ENCODE measurements around the gene ZNF668. TPM values are rescaled to one million over a fixed set of nuclear protein-coding genes. Genes with fewer than 3 reads are reported as not detected.

The ZNF668 gene
- total RNA-seq, 4 donors from 2014 or later: 8.6 to 14.9 (median 10.7) TPM

GRCh38 chr16:31043898-31044481 lies 30.1 kb downstream of the ZNF668 start:
- Histone ChIP-seq H3K27ac (no peak overlapping the region), H3K9me3 (no peaks in the 10 kb centered on the region), H3K27me3 (no peaks in the 10 kb centered on the region), H3K4me3 (no peak overlapping the region), H3K36me3 (peaks cover 15 to 45% (median 20%) of the 10 kb centered on the region in 3 donors), H3K4me1 (no peaks in the 10 kb centered on the region)
- 91 to 94% methylated on average over 2 to 3 of the region's 4 CpGs for WGBS, 2 donors
- intact Hi-C loops (cut with DNase I): no loop called here
- TF ChIP-seq POLR2A (IDR thresholded peaks at IDR 0.05) (no peak), CTCF (IDR thresholded peaks at IDR 0.05) (no peak)
- no peak for DNase-seq

GRCh38 chr16:31043352-31043751 lies 30.7 kb downstream of the ZNF668 start:
- Histone ChIP-seq H3K27ac (no peak overlapping the region), H3K27me3 (no peaks in the 10 kb centered on the region), H3K4me1 (no peaks in the 10 kb centered on the region), H3K9me3 (no peaks in the 10 kb centered on the region), H3K4me3 (no peak overlapping the region), H3K36me3 (peaks cover 21 to 52% (median 27%) of the 10 kb centered on the region in 3 donors)
- intact Hi-C loops (cut with DNase I): no loop called here
- TF ChIP-seq POLR2A (IDR thresholded peaks at IDR 0.05) (no peak), CTCF (IDR thresholded peaks at IDR 0.05) (no peak)
- no peak for DNase-seq
- 100% methylated on average over 1 of the region's 1 CpG for WGBS, 2 donors

- WGBS, 2 donors: 80% methylated on average over 1 of the region's 10 CpGs; no CpG with 5 or more reads in 1 of the 2 donors
- no peak for TF ChIP-seq CTCF (IDR thresholded peaks at IDR 0.05)
- TF ChIP-seq POLR2A (IDR thresholded peaks at IDR 0.05): no peak
Observed at GRCh38 chr16:31042866-31043265, 31.2 kb downstream of the ZNF668 start.

GRCh38 chr16:31038993-31039392 lies 35.0 kb downstream of the ZNF668 start:
- Histone ChIP-seq H3K4me1 (peaks cover 5 to 25% (median 7%) of the 10 kb centered on the region in 3 donors), H3K36me3 (peaks cover 31 to 90% (median 37%) of the 10 kb centered on the region in 3 donors), H3K27me3 (no peaks in the 10 kb centered on the region), H3K9me3 (no peaks in the 10 kb centered on the region), H3K4me3 (no peak overlapping the region), H3K27ac (no peak overlapping the region)
- no peak for DNase-seq
- intact Hi-C loops (cut with DNase I): loop anchor here (5.0 kb wide), 1 partner anchor 42 kb away; no protein-coding TSS in a partner anchor
- WGBS, 2 donors: no CpG with 5 or more reads among the region's 2 CpGs
- TF ChIP-seq CTCF (IDR thresholded peaks at IDR 0.05) (no peak), POLR2A (IDR thresholded peaks at IDR 0.05) (no peak)

More at GRCh38 chr16:31042866-31043265, 31.2 kb downstream of the ZNF668 start:
- Histone ChIP-seq H3K36me3 (peaks cover 21 to 56% (median 32%) of the 10 kb centered on the region in 3 donors), H3K4me1 (no peaks in the 10 kb centered on the region), H3K4me3 (no peak overlapping the region), H3K9me3 (no peaks in the 10 kb centered on the region), H3K27ac (no peak overlapping the region), H3K27me3 (no peaks in the 10 kb centered on the region)
- intact Hi-C loops (cut with DNase I): no loop called here
- DNase-seq: no peak

- intact Hi-C loops (cut with DNase I): loop anchor here (5.0 kb wide), 1 partner anchor 39 kb away; no protein-coding TSS in a partner anchor
- peaks cover 31 to 72% (median 31%) of the 10 kb centered on the region in 3 donors for H3K36me3 ChIP-seq
- no peak for DNase-seq
- no peak overlapping the region for H3K4me3 ChIP-seq
- WGBS, 2 donors: 74 to 97% methylated on average over 2 of the region's 2 CpGs
- no peaks in the 10 kb centered on the region for H3K9me3 ChIP-seq
- no peak overlapping the region for H3K27ac ChIP-seq
- no peaks in the 10 kb centered on the region for H3K27me3 ChIP-seq
- H3K4me1 ChIP-seq: peaks cover 10 to 38% (median 17%) of the 10 kb centered on the region in 3 donors
- TF ChIP-seq CTCF (IDR thresholded peaks at IDR 0.05) (no peak), POLR2A (IDR thresholded peaks at IDR 0.05) (no peak)
Observed at GRCh38 chr16:31036691-31037090, 37.3 kb downstream of the ZNF668 start.
